HepG2 (cell line): ENCODE measurements around the gene HTRA2. TPM values are rescaled to one million over a fixed set of nuclear protein-coding genes. Genes with fewer than 3 reads are reported as not detected.

Source experiments
- ATAC-seq: fragments of 200-7000 bp; cut with Tn5 transposase; 3 replicates; pipeline ENCODE4 v1.9.1; 2020; ENCODE audit warnings: mild to moderate bottlenecking, moderate library complexity
- BruUV-seq: library from RNA; stranded (reverse); fragments of 400-500 nt; replicated peaks from 2 replicates; lab custom pipeline; 2021; lab: Mats Ljungman, UMichigan
- CTCF ChIA-PET: fragments of 300-600 bp; formaldehyde crosslinking; extraction: SDS; loops from one replicate; lab custom pipeline; 2021; ENCODE audit warnings: low total read pairs, inconsistent platforms, low intra/inter-chr PET ratio; lab: Yijun Ruan, JAX
- POLR2A ChIA-PET: fragments of 350-600 bp; sonication (Branson Sonifier 250); formaldehyde crosslinking; loops from one replicate; lab custom pipeline; 2020; ENCODE audit warnings: antibody characterized with exemption, inconsistent platforms; lab: Yijun Ruan, JAX
- DNase-seq: peaks from one replicate; pipeline ENCODE4 v3.0.0-alpha.2; 2015; ENCODE audit warnings: low spot score
- FAIRE-seq: peaks from 3 replicates; lab custom pipeline; 2011; peaks lifted over from hg19 to GRCh38; lab: Jason Lieb, UNC
- H2AFZ ChIP-seq: one replicate; pipeline ENCODE4 v1.6.1; 2011; ENCODE audit warnings: low read length, inconsistent platforms
- H3K27ac ChIP-seq: fragments of 300-600 bp; 3 replicates; pipeline ENCODE4 v1.8.0; 2011; ENCODE audit warnings: mixed run types, mild to moderate bottlenecking, mixed read lengths, low read length, inconsistent platforms; ENCODE audit not compliant: insufficient read depth; ENCODE audit errors: extremely low read length
- H3K27me3 ChIP-seq, 2 experiments: fragments of 200-600 bp in 1 of 2; 2 replicates in 1 of 2; 3 replicates in 1 of 2; pipeline versions ENCODE4 v1.6.0 to v1.8.0; 2011; ENCODE audit warnings: low read length in 2 of 2, mild to moderate bottlenecking in 2 of 2, moderate library complexity in 2 of 2, inconsistent platforms in 1 of 2; ENCODE audit not compliant: insufficient read depth in 2 of 2, control insufficient read depth in 1 of 2
- H3K36me3 ChIP-seq, 2 experiments: fragments of 200-600 bp in 1 of 2; replicated peaks in 1 of 2; 2 replicates in 1 of 2; 3 replicates in 1 of 2; pipeline versions ENCODE4 v1.5.1 to v1.8.0; 2011; ENCODE audit warnings: low read length in 2 of 2, inconsistent platforms in 1 of 2; ENCODE audit not compliant: insufficient read depth in 2 of 2, control insufficient read depth in 1 of 2
- H3K4me1 ChIP-seq: 2 replicates; pipeline ENCODE4 v1.5.1; 2012; ENCODE audit warnings: low read length, inconsistent platforms; ENCODE audit not compliant: insufficient read depth
- H3K4me2 ChIP-seq: 2 replicates; pipeline ENCODE4 v1.6.0; 2011; ENCODE audit warnings: low read depth, low read length, inconsistent platforms
- H3K4me3 ChIP-seq, 3 experiments: fragments of 200-600 bp in 1 of 3; sonication (generic), shearing (Covaris generic) in 1 of 3; replicated peaks in 1 of 3; 2 replicates each; pipeline ENCODE4 v1.5.1; 2011 to 2016; ENCODE audit warnings: low read length in 3 of 3, inconsistent platforms in 2 of 3, low read depth in 2 of 3, mild to moderate bottlenecking in 2 of 3, control low read depth in 1 of 3, mixed read lengths in 1 of 3; ENCODE audit not compliant: insufficient read depth in 1 of 3
- H3K79me2 ChIP-seq: one replicate; pipeline ENCODE4 v1.6.1; 2011; ENCODE audit warnings: low read length, inconsistent platforms; ENCODE audit not compliant: insufficient read depth
- H3K9ac ChIP-seq: 2 replicates; pipeline ENCODE4 v1.6.0; 2011; ENCODE audit warnings: mild to moderate bottlenecking, low read depth, low read length, inconsistent platforms; ENCODE audit not compliant: insufficient read depth
- H3K9me3 ChIP-seq: 2 replicates; pipeline ENCODE4 v1.5.1; 2012; ENCODE audit warnings: mild to moderate bottlenecking, low read length
- H4K20me1 ChIP-seq: 2 replicates; pipeline ENCODE4 v1.6.0; 2011; ENCODE audit warnings: inconsistent platforms, mild to moderate bottlenecking, low read length, moderate library complexity; ENCODE audit not compliant: insufficient read depth
- DRAP1 ChIP-seq: IDR thresholded peaks from 2 replicates; pipeline ENCODE4 v1.6.1; 2016; ENCODE audit warnings: missing genetic modification reagents, missing compliant biosample characterization
- MAF1 ChIP-seq: sonication (generic); formaldehyde crosslinking; IDR thresholded peaks from 2 replicates; pipeline ENCODE4 v1.5.0; 2020; ENCODE audit warnings: missing genetic modification reagents, borderline replicate concordance
- NBN ChIP-seq: fragments of 450-650 bp; conservative IDR thresholded peaks from 2 replicates; pipeline ENCODE4 v1.6.1; 2017
- NFYC ChIP-seq: IDR thresholded peaks from 2 replicates; pipeline ENCODE4 v1.6.1; 2016; ENCODE audit warnings: missing genetic modification reagents, missing compliant biosample characterization
- PCBP2 ChIP-seq: fragments of 200-400 bp; formaldehyde crosslinking; optimal IDR thresholded peaks from 2 replicates; pipeline ENCODE3; 2018; ENCODE audit warnings: low read length, low read depth; ENCODE audit not compliant: poor library complexity, severe bottlenecking
- SMARCC2 ChIP-seq: fragments of 450-650 bp; IDR thresholded peaks from 2 replicates; pipeline ENCODE4 v1.6.1; 2017; ENCODE audit warnings: antibody characterized with exemption, mild to moderate bottlenecking
- SSRP1 ChIP-seq: IDR thresholded peaks from 2 replicates; pipeline ENCODE4 v1.6.1; 2016; ENCODE audit warnings: control low read depth
- ZFP91 ChIP-seq: sonication (generic); formaldehyde crosslinking; IDR thresholded peaks from 2 replicates; pipeline ENCODE4 v1.9.0; 2022; ENCODE audit warnings: missing genetic modification reagents, mild to moderate bottlenecking, borderline replicate concordance
- ZNF205 ChIP-seq: IDR thresholded peaks from 2 replicates; pipeline ENCODE4 v1.6.1; 2018; ENCODE audit warnings: missing biosample characterization, missing genetic modification reagents
- ZNF230 ChIP-seq: sonication (generic); formaldehyde crosslinking; IDR thresholded peaks from 2 replicates; pipeline ENCODE4 v1.4.0; 2020; ENCODE audit warnings: mild to moderate bottlenecking, missing genetic modification reagents
- ZNF235 ChIP-seq: sonication (generic); formaldehyde crosslinking; IDR thresholded peaks from 2 replicates; pipeline ENCODE4 v1.8.1; 2023; ENCODE audit warnings: mild to moderate bottlenecking, missing genetic modification reagents, borderline replicate concordance
- ZNF510 ChIP-seq: sonication (generic); formaldehyde crosslinking; IDR thresholded peaks from 2 replicates; pipeline ENCODE4 v1.4.0; 2020; ENCODE audit warnings: low read depth, mild to moderate bottlenecking, missing genetic modification reagents
- ZNF737 ChIP-seq: sonication (generic); formaldehyde crosslinking; IDR thresholded peaks from 2 replicates; pipeline ENCODE4 v1.5.0; 2020; ENCODE audit warnings: missing genetic modification reagents, mild to moderate bottlenecking, borderline replicate concordance
- ZZZ3 ChIP-seq: sonication (generic); formaldehyde crosslinking; IDR thresholded peaks from 2 replicates; pipeline ENCODE4 v1.4.0; 2020; ENCODE audit warnings: missing genetic modification reagents, mild to moderate bottlenecking, borderline replicate concordance
- WGBS: methylation state at CpG from one replicate; pipeline ENCODE4 v1.1.6; 2017; ENCODE audit warnings: low lambda C conversion rate; 5-methylcytosine and 5-hydroxymethylcytosine counted together
- in situ Hi-C: cut with HindIII; loops from 2 replicates; pipeline ENCODE4 v1.10.0; 2017; ENCODE audit warnings: low pct_unique_long_range_greater_than_20kb; ENCODE audit not compliant: extremely low pct_ligation_motif_present
- intact Hi-C: fragments of 100-400 bp; cut with micrococcal nuclease; formaldehyde crosslinking; loops from one replicate; pipeline ENCODE4 v1.10.0; 2022; ENCODE audit not compliant: unreplicated experiment
- polyA plus RNA-seq, 8 experiments: library from polyadenylated mRNA; depleted of rRNA in 3 of 8; stranded (reverse) in 7 of 8; unstranded in 1 of 8; fragments of >200 nt; fragmentation: Illumina TruSeq in 4 of 8; extraction: Trizol in 4 of 8; gene quantifications; 2 replicates each; pipeline versions ENCODE4 v1.2.1 to v1.2.3, GENCODE V29; 2011 to 2016; ENCODE audit warnings: low read depth in 4 of 8, missing spikeins in 1 of 8, mixed read lengths in 1 of 8; ENCODE audit not compliant: insufficient read depth in 1 of 8
- total RNA-seq, 5 experiments: library from RNA; depleted of rRNA; stranded (reverse); fragments of >200 nt; fragmentation: Illumina TruSeq; extraction: Trizol; gene quantifications; 2 replicates each; pipeline ENCODE4 v1.2.3, GENCODE V29; 2016; ENCODE audit warnings: low read depth in 1 of 5
- TF ChIP-seq, protein P1 (sequence below): sonication (generic); formaldehyde crosslinking; IDR thresholded peaks from 2 replicates; pipeline ENCODE4 v1.4.0; 2020; ENCODE audit warnings: mild to moderate bottlenecking, missing genetic modification reagents
- TF ChIP-seq, protein P2 (sequence below): sonication (generic); formaldehyde crosslinking; IDR thresholded peaks from 2 replicates; pipeline ENCODE4 v1.4.0; 2020; ENCODE audit warnings: missing genetic modification reagents; ENCODE audit errors: not compliant biosample characterization

Gene HTRA2
- total and polyA plus RNA-seq, 2 of the 13 experiments (the other 11 are each of a cell fraction or from before 2014, with no cell fraction given), result 47.7 to 50.3 TPM

- Histone ChIP-seq H3K9ac (no peak overlapping the region), H3K9me3 (no peaks in the 10 kb centered on the region), H3K27me3 (peaks cover 0 to 27% of the 10 kb centered on the region in 2 experiments; a peak in 4 of 5 replicates), H4K20me1 (no peaks in the 10 kb centered on the region), H3K4me1 (peaks cover 3% of the 10 kb centered on the region), H3K27ac (no peak overlapping the region), H3K4me3 (no peak overlapping the region), H3K4me2 (no peak overlapping the region), H3K36me3 (no peaks in the 10 kb centered on the region), H2AFZ (no peak overlapping the region), H3K79me2 (no peaks in the 10 kb centered on the region)
- ChIA-PET CTCF (no interaction called here), POLR2A (no interaction called here)
- in situ Hi-C loops (no loop called here), intact Hi-C loops (no loop called here)
- ATAC-seq, result no peak
- DNase-seq, result no peak
- BruUV-seq, result no TSS peak
- no peak for FAIRE-seq
- 37% methylated on average over 3 of the region's 3 CpGs for WGBS
- TF ChIP-seq PCBP2 (no peak), ZNF205 (no peak), ZNF230 (CRISPR knock-in tag) (no peak), MAF1 (no peak)
- TF ChIP-seq, protein P1, sequence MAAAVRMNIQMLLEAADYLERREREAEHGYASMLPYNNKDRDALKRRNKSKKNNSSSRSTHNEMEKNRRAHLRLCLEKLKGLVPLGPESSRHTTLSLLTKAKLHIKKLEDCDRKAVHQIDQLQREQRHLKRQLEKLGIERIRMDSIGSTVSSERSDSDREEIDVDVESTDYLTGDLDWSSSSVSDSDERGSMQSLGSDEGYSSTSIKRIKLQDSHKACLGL (CRISPR knock-in tag), result no peak
Observed at GRCh38 chr2:74578408-74578807, 48.7 kb downstream of the HTRA2 start.

- Histone ChIP-seq H3K9me3 (no peaks in the 10 kb centered on the region), H3K4me1 (peaks cover 14% of the 10 kb centered on the region), H3K4me2 (no peak overlapping the region), H3K9ac (no peak overlapping the region), H3K79me2 (no peaks in the 10 kb centered on the region), H3K36me3 (no peaks in the 10 kb centered on the region), H4K20me1 (no peaks in the 10 kb centered on the region), H2AFZ (no peak overlapping the region), H3K27me3 (peaks cover 0 to 14% of the 10 kb centered on the region in 2 experiments; a peak in 3 of 5 replicates), H3K4me3 (no peak overlapping the region), H3K27ac (no peak overlapping the region)
- ChIA-PET CTCF (no interaction called here), POLR2A (no interaction called here)
- DNase-seq, result no peak
- intact Hi-C loops, result no loop called here
- BruUV-seq, result no TSS peak
- ATAC-seq, result no peak
- in situ Hi-C loops, result loop anchor here (5.0 kb wide), 1 partner anchor 99 kb away; the partner anchor contains the start of genes CCDC142 and TTC31
- no peak for FAIRE-seq
- 40% methylated on average over 3 of the region's 3 CpGs for WGBS
- TF ChIP-seq NBN, result no peak
- TF ChIP-seq SMARCC2, result no peak
- TF ChIP-seq ZNF235, result no peak
- TF ChIP-seq, protein P2, sequence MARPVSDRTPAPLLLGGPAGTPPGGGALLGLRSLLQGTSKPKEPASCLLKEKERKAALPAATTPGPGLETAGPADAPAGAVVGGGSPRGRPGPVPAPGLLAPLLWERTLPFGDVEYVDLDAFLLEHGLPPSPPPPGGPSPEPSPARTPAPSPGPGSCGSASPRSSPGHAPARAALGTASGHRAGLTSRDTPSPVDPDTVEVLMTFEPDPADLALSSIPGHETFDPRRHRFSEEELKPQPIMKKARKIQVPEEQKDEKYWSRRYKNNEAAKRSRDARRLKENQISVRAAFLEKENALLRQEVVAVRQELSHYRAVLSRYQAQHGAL, result no peak
- TF ChIP-seq SSRP1 (CRISPR knock-in tag), result no peak
- no peak for TF ChIP-seq ZZZ3 (CRISPR knock-in tag)
- no peak for TF ChIP-seq ZFP91 (CRISPR knock-in tag)
- TF ChIP-seq DRAP1 (CRISPR knock-in tag), result no peak
- TF ChIP-seq ZNF737, result no peak
- no peak for TF ChIP-seq NFYC (CRISPR knock-in tag)
- TF ChIP-seq ZNF510, result no peak
Observed at GRCh38 chr2:74581463-74581862, 51.7 kb downstream of the HTRA2 start.
